ENCODE results near the gene HNF1A. TPM values are rescaled to one million over a fixed set of nuclear protein-coding genes. Genes with fewer than 3 reads are reported as not detected.

Gene HNF1A
- total and polyA plus RNA-seq, 10 of the 15 experiments (the other 5 are each of a cell fraction or from before 2014, with no cell fraction given) = 0.10 TPM; not detected in 9

DNA sequence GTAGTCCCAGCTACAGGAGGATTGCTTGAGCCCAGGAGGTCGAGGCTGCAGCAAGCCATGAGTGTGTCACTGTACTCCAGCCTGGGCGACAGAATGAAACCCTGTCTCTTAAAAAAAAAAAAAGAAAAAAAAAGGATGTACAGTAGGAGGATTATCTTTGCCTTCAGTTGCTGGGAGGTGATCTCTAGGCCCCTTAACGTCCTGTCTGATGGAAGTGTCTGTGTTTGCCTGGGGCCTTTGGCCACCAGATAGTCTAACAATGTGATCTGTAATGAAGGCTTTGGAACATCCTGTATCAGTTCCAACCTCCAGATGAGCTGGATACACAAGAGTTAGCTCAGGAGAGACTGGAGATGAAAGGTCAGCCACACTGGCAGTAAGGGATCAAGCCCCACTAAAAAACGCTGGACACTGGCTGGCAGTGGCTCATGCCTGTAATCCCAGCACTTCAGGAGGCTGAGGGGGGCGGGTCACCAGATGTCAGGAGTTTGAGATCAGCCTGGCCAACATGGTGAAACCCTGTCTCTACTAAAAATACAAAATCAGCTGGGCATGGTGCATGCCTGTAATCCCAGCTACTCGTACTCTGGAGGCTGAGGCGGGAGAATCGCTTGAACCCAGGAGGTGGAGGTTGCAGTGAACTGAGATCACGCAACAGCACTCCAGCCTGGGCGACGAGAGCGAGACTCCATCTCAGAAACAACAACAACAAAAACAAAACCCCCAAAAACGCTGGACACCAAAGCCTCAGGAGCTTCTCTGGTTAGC is 19.0 kb upstream of the HNF1A start:
- no peak overlapping the region for H3K4me3 ChIP-seq
- no peaks in the 10 kb centered on the region for H3K9me3 ChIP-seq (replicated peaks; ENCODE audit: control insufficient read depth, insufficient read depth, low read length)
- BruUV-seq (replicated peaks) = no TSS peak
- DNase-seq (ENCODE audit: low read depth, low spot score) = no peak
- H3K9ac ChIP-seq (ENCODE audit: control insufficient read depth, insufficient read depth, low read length) = no peak overlapping the region
- ChIA-PET CTCF (interaction anchor here (0.6 to 5.2 kb wide), 10 partner anchors 12 to 828 kb away, joined by 3 to 52 read pairs (median 4); no protein-coding TSS in a partner anchor), POLR2A (interaction anchor here (0.6 to 1.3 kb wide), 6 partner anchors 14 to 217 kb away, joined by 3 to 7 read pairs (median 3); no protein-coding TSS in a partner anchor), SMC1A (ENCODE audit: uncharacterized antibody, unreplicated experiment) (interaction anchor here (0.7 to 2.2 kb wide), 20 partner anchors 9 to 376 kb away, joined by 3 to 7 read pairs (median 3); partner anchors contain the start of gene CABP1), RAD21 (ENCODE audit: unreplicated experiment) (interaction anchor here (0.8 to 2.9 kb wide), 11 partner anchors 11 to 310 kb away, joined by 3 to 14 read pairs (median 4); no protein-coding TSS in a partner anchor)
- no peak for ATAC-seq
- no peaks in the 10 kb centered on the region for H3K79me2 ChIP-seq (ENCODE audit: control insufficient read depth, insufficient read depth, low read length)
- H3K36me3 ChIP-seq (ENCODE audit: control insufficient read depth in 2 of 2, insufficient read depth in 2 of 2, low read length in 1 of 2) = no peaks in the 10 kb centered on the region
- no peaks in the 10 kb centered on the region for H3K27me3 ChIP-seq (replicated peaks in 1 of 2; ENCODE audit: control insufficient read depth in 2 of 2, insufficient read depth in 2 of 2, low read length in 1 of 2)
- peaks cover 10% of the 10 kb centered on the region for H3K4me1 ChIP-seq (ENCODE audit: control insufficient read depth, insufficient read depth, low read length)
- in situ Hi-C loops (cut with MboI) (no loop called here), intact Hi-C loops (cut with micrococcal nuclease; ENCODE audit: unreplicated experiment) (no loop called here)
- H2AFZ ChIP-seq (ENCODE audit: control insufficient read depth, low read depth, low read length) = peak overlapping the region; percentile 5
- no peak for FAIRE-seq
- no peak overlapping the region; the same call in 1 of the 2 replicates for H3K4me2 ChIP-seq (ENCODE audit: control insufficient read depth, insufficient read depth)
- no peaks in the 10 kb centered on the region for H4K20me1 ChIP-seq (ENCODE audit: control insufficient read depth, insufficient read depth)
- whole genome bisulfite sequencing (ENCODE audit: insufficient coverage, insufficient replicate concordance, low lambda C conversion rate, missing lambda C conversion rate) = 64% methylated on average over 12 of the region's 13 CpGs
- no peak for TF ChIP-seq MXI1 (IDR thresholded peaks at IDR 0.05; ENCODE audit: low read depth, low read length)
- TF ChIP-seq YBX1 (IDR thresholded peaks at IDR 0.05) = no peak
- no peak for TF ChIP-seq SMC3 (IDR thresholded peaks at IDR 0.05; ENCODE audit: borderline replicate concordance, low read length)
- no peak for TF ChIP-seq STAT1 (conservative IDR thresholded peaks at IDR 0.05)
- peak; percentile 20 for TF ChIP-seq KLF5 (IDR thresholded peaks at IDR 0.05; ENCODE audit: partially characterized antibody)
- no peak for TF ChIP-seq SIN3A (IDR thresholded peaks at IDR 0.05; ENCODE audit: low read depth, low read length)
- TF ChIP-seq SMARCA5 (IDR thresholded peaks at IDR 0.05) = 0 out of 2 replicates have a peak, but pooled peaks have one; percentile 11
- TF ChIP-seq PAX5 (IDR thresholded peaks at IDR 0.05; ENCODE audit: borderline replicate concordance, low read depth, low read length) = no peak
- H3K27ac ChIP-seq (ENCODE audit: control insufficient read depth, insufficient read depth) = no peak overlapping the region

Measured in GM12878 (cell line).